GM12875 (cell line): Measurements from ENCODE around the gene MUC2.

Source experiments
- H3K4me3 ChIP-seq: one replicate; pipeline ENCODE4 v1.5.1; 2011; ENCODE audit warnings: low read depth, low read length, control low read depth
- CTCF ChIP-seq: IDR thresholded peaks from 2 replicates; pipeline ENCODE4 v1.5.1; 2011; ENCODE audit warnings: low read depth, mild to moderate bottlenecking, control low read depth, inconsistent platforms, low read length, moderate library complexity, borderline replicate concordance; ENCODE audit not compliant: insufficient read depth

MUC2 gene

GRCh38 chr11:1041471-1041870 lies 33.2 kb upstream of the MUC2 start:
- TF ChIP-seq CTCF, result no peak
- no peak overlapping the region for H3K4me3 ChIP-seq

GRCh38 chr11:1041936-1042608 lies 32.6 kb upstream of the MUC2 start:
- no peak overlapping the region for H3K4me3 ChIP-seq
- no peak for TF ChIP-seq CTCF

- no peak overlapping the region for H3K4me3 ChIP-seq
- TF ChIP-seq CTCF, result no peak
These were observed 31.8 kb upstream of the MUC2 start for GRCh38 chr11:1042626-1043562.

- TF ChIP-seq CTCF, result no peak
- H3K4me3 ChIP-seq, result no peak overlapping the region
These were observed 31.0 kb upstream of the MUC2 start for GRCh38 chr11:1043563-1044096.

GRCh38 chr11:1044160-1044559 lies 30.5 kb upstream of the MUC2 start:
- H3K4me3 ChIP-seq, result no peak overlapping the region
- TF ChIP-seq CTCF, result no peak

- no peak overlapping the region for H3K4me3 ChIP-seq
These were observed 27.0 kb upstream of the MUC2 start for GRCh38 chr11:1047595-1048156.

More at GRCh38 chr11:1047595-1048156, 27.0 kb upstream of the MUC2 start:
- TF ChIP-seq CTCF, result no peak
